HepG2 (cell line): ENCODE results near the gene PIP5K1A. TPM values are rescaled to one million over a fixed set of nuclear protein-coding genes. Genes with fewer than 3 reads are reported as not detected.
A peak's percentile ranks its signal among the peaks of the same experiment; 100 is the strongest.

Experiments
- ATF3 ChIP-seq: sonication (generic); formaldehyde crosslinking; IDR thresholded peaks from 2 replicates; pipeline ENCODE4 v1.4.0; 2020; ENCODE audit warnings: missing genetic modification reagents
- HNF4A ChIP-seq: sonication (generic); formaldehyde crosslinking; IDR thresholded peaks from 2 replicates; pipeline ENCODE4 v1.4.0; 2020; ENCODE audit warnings: missing genetic modification reagents
- IRF2 ChIP-seq: IDR thresholded peaks from 2 replicates; pipeline ENCODE4 v1.6.1; 2018; ENCODE audit warnings: missing genetic modification reagents, missing compliant biosample characterization
- NBN ChIP-seq: fragments of 450-650 bp; conservative IDR thresholded peaks from 2 replicates; pipeline ENCODE4 v1.6.1; 2017
- NFE2 ChIP-seq: sonication (generic); formaldehyde crosslinking; IDR thresholded peaks from 2 replicates; pipeline ENCODE4 v1.4.0; 2020; ENCODE audit warnings: missing genetic modification reagents
- PAXIP1 ChIP-seq: sonication (generic); formaldehyde crosslinking; conservative IDR thresholded peaks from 2 replicates; pipeline ENCODE4 v1.4.0; 2020; ENCODE audit warnings: mild to moderate bottlenecking, missing genetic modification reagents, moderate library complexity
- RFX3 ChIP-seq: IDR thresholded peaks from 2 replicates; pipeline ENCODE4 v1.6.1; 2016; ENCODE audit warnings: missing biosample characterization, missing genetic modification reagents
- RFX5 ChIP-seq: IDR thresholded peaks from 2 replicates; pipeline ENCODE4 v1.6.1; 2011; ENCODE audit warnings: low read depth, low read length, improper control_type of control experiment
- TOE1 ChIP-seq: sonication (generic); formaldehyde crosslinking; IDR thresholded peaks from 2 replicates; pipeline ENCODE4 v1.4.0; 2020; ENCODE audit warnings: mild to moderate bottlenecking, missing genetic modification reagents
- ZKSCAN5 ChIP-seq: sonication (generic); formaldehyde crosslinking; IDR thresholded peaks from 2 replicates; pipeline ENCODE4 v1.5.1; 2020; ENCODE audit warnings: mild to moderate bottlenecking, missing genetic modification reagents
- ZNF235 ChIP-seq: sonication (generic); formaldehyde crosslinking; IDR thresholded peaks from 2 replicates; pipeline ENCODE4 v1.8.1; 2023; ENCODE audit warnings: mild to moderate bottlenecking, missing genetic modification reagents, borderline replicate concordance
- ZNF30 ChIP-seq: sonication (generic); formaldehyde crosslinking; IDR thresholded peaks from 2 replicates; pipeline ENCODE4 v1.5.0; 2020; ENCODE audit warnings: mild to moderate bottlenecking, missing genetic modification reagents
- ZNF329 ChIP-seq: sonication (generic); formaldehyde crosslinking; IDR thresholded peaks from 2 replicates; pipeline ENCODE4 v1.9.0; 2021; ENCODE audit warnings: low read depth, mild to moderate bottlenecking, missing genetic modification reagents
- ZNF367 ChIP-seq: sonication (generic); formaldehyde crosslinking; IDR thresholded peaks from 2 replicates; pipeline ENCODE4 v1.4.0; 2020; ENCODE audit warnings: missing genetic modification reagents, borderline replicate concordance
- ZNF432 ChIP-seq: sonication (generic); formaldehyde crosslinking; IDR thresholded peaks from 2 replicates; pipeline ENCODE4 v1.5.0; 2020; ENCODE audit warnings: missing genetic modification reagents, mild to moderate bottlenecking, borderline replicate concordance
- ZNF569 ChIP-seq: sonication (generic); formaldehyde crosslinking; IDR thresholded peaks from 2 replicates; pipeline ENCODE4 v1.5.0; 2020; ENCODE audit warnings: mild to moderate bottlenecking, missing genetic modification reagents, moderate library complexity, borderline replicate concordance
- polyA plus RNA-seq, 8 experiments: library from polyadenylated mRNA; depleted of rRNA in 3 of 8; stranded (reverse) in 7 of 8; unstranded in 1 of 8; fragments of >200 nt; fragmentation: Illumina TruSeq in 4 of 8; extraction: Trizol in 4 of 8; gene quantifications; 2 replicates each; pipeline versions ENCODE4 v1.2.1 to v1.2.3, GENCODE V29; 2011 to 2016; ENCODE audit warnings: low read depth in 4 of 8, missing spikeins in 1 of 8, mixed read lengths in 1 of 8; ENCODE audit not compliant: insufficient read depth in 1 of 8
- total RNA-seq, 5 experiments: library from RNA; depleted of rRNA; stranded (reverse); fragments of >200 nt; fragmentation: Illumina TruSeq; extraction: Trizol; gene quantifications; 2 replicates each; pipeline ENCODE4 v1.2.3, GENCODE V29; 2016; ENCODE audit warnings: low read depth in 1 of 5
- TF ChIP-seq, protein P1 (sequence below): sonication (generic); formaldehyde crosslinking; IDR thresholded peaks from 2 replicates; pipeline ENCODE4 v1.4.0; 2020; ENCODE audit warnings: missing genetic modification reagents
- TF ChIP-seq, protein P2 (sequence below): sonication (generic); formaldehyde crosslinking; IDR thresholded peaks from 2 replicates; pipeline ENCODE4 v1.5.0; 2020; ENCODE audit warnings: missing genetic modification reagents
- TF ChIP-seq, protein P3 (sequence below): sonication (generic); formaldehyde crosslinking; IDR thresholded peaks from 2 replicates; pipeline ENCODE4 v1.8.0; 2022; ENCODE audit warnings: low read depth, missing genetic modification reagents
- TF ChIP-seq, protein P4 (sequence below): sonication (generic); formaldehyde crosslinking; IDR thresholded peaks from 2 replicates; pipeline ENCODE4 v1.5.1; 2020; ENCODE audit warnings: mild to moderate bottlenecking, missing genetic modification reagents, borderline replicate concordance

Gene PIP5K1A
- total and polyA plus RNA-seq, 2 of the 13 experiments (the other 11 are each of a cell fraction or from before 2014, with no cell fraction given) = 45.3 to 65.1 TPM

GRCh38 chr1:151165738-151166504, 32.4 kb upstream of the PIP5K1A start, which contains the start of the genes LYSMD1 and SCNM1 (continued):
- no peak; the same call in 1 of the 2 replicates for TF ChIP-seq RFX5
- TF ChIP-seq ZNF329 (CRISPR knock-in tag) = 0 out of 2 replicates have a peak, but pooled peaks have one; percentile 37
- no peak for TF ChIP-seq TOE1
- no peak for TF ChIP-seq ZNF235 (CRISPR knock-in tag)
- no peak for TF ChIP-seq NFE2 (CRISPR knock-in tag)
- TF ChIP-seq, protein P1, sequence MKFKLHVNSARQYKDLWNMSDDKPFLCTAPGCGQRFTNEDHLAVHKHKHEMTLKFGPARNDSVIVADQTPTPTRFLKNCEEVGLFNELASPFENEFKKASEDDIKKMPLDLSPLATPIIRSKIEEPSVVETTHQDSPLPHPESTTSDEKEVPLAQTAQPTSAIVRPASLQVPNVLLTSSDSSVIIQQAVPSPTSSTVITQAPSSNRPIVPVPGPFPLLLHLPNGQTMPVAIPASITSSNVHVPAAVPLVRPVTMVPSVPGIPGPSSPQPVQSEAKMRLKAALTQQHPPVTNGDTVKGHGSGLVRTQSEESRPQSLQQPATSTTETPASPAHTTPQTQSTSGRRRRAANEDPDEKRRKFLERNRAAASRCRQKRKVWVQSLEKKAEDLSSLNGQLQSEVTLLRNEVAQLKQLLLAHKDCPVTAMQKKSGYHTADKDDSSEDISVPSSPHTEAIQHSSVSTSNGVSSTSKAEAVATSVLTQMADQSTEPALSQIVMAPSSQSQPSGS (CRISPR knock-in tag) = peak; percentile 84
- TF ChIP-seq, protein P2, sequence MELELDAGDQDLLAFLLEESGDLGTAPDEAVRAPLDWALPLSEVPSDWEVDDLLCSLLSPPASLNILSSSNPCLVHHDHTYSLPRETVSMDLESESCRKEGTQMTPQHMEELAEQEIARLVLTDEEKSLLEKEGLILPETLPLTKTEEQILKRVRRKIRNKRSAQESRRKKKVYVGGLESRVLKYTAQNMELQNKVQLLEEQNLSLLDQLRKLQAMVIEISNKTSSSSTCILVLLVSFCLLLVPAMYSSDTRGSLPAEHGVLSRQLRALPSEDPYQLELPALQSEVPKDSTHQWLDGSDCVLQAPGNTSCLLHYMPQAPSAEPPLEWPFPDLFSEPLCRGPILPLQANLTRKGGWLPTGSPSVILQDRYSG (CRISPR knock-in tag) = 0 out of 2 replicates have a peak, but pooled peaks have one; percentile 31
- peak; percentile 98 for TF ChIP-seq IRF2
- no peak for TF ChIP-seq HNF4A (CRISPR knock-in tag)
- no peak for TF ChIP-seq ZNF30 (CRISPR knock-in tag)
- TF ChIP-seq ZNF569 (CRISPR knock-in tag) = no peak
- TF ChIP-seq, protein P3, sequence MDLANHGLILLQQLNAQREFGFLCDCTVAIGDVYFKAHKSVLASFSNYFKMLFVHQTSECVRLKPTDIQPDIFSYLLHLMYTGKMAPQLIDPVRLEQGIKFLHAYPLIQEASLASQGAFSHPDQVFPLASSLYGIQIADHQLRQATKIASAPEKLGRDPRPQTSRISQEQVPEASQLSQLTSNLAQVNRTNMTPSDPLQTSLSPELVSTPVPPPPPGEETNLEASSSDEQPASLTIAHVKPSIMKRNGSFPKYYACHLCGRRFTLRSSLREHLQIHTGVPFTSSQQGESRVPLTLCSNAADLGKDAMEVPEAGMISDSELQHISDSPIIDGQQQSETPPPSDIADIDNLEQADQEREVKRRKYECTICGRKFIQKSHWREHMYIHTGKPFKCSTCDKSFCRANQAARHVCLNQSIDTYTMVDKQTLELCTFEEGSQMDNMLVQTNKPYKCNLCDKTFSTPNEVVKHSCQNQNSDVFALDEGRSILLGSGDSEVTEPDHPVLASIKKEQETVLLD (CRISPR knock-in tag) = peak; percentile 75; the same call in 1 of the 2 replicates
- TF ChIP-seq ATF3 = no peak; the same call in 1 of the 2 replicates
- TF ChIP-seq ZNF367 = 0 out of 2 replicates have a peak, but pooled peaks have one; percentile 73
- TF ChIP-seq ZNF432 (CRISPR knock-in tag) = no peak
- TF ChIP-seq PAXIP1 (CRISPR knock-in tag) = peak; percentile 55
- TF ChIP-seq, protein P4, sequence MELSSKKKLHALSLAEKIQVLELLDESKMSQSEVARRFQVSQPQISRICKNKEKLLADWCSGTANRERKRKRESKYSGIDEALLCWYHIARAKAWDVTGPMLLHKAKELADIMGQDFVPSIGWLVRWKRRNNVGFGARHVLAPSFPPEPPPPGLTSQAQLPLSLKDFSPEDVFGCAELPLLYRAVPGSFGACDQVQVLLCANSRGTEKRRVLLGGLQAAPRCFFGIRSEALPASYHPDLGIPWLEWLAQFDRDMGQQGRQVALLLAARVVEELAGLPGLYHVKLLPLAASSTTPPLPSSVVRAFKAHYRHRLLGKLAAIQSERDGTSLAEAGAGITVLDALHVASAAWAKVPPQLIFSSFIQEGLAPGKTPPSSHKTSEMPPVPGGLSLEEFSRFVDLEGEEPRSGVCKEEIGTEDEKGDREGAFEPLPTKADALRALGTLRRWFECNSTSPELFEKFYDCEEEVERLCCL (CRISPR knock-in tag) = no peak
- TF ChIP-seq ZKSCAN5 = no peak
- TF ChIP-seq RFX3 (CRISPR knock-in tag) = no peak
- TF ChIP-seq NBN = no peak
